ENCODE results near the gene OR1K1. TPM values are rescaled to one million over a fixed set of nuclear protein-coding genes. Genes with fewer than 3 reads are reported as not detected.

OR1K1 gene
- total and polyA plus RNA-seq, 2 donors (not counting 3 experiments of a cell fraction or from before 2014, with no cell fraction given): not detected

- peak overlapping the region; percentile 82 for H3K4me2 ChIP-seq (ENCODE audit: insufficient read depth, low read length)
- H2AFZ ChIP-seq (ENCODE audit: low read depth, low read length): no peak overlapping the region
- H3K9me3 ChIP-seq (replicated peaks; ENCODE audit: control insufficient read depth, insufficient read depth, low read length): no peaks in the 10 kb centered on the region
- H3K36me3 ChIP-seq (ENCODE audit: control insufficient read depth in 2 of 2, extremely low read depth in 1 of 2, insufficient read depth in 2 of 2, low read length in 2 of 2): no peaks in the 10 kb centered on the region
- ChIA-PET CTCF (interaction anchor here (1.5 to 2.1 kb wide), 4 partner anchors 13 to 717 kb away, joined by 3 to 8 read pairs (median 4); partner anchors contain the start of gene PDCL), POLR2A (interaction anchor here (0.7 to 2.7 kb wide), 2 partner anchors 13 to 118 kb away, joined by 3 to 8 read pairs; partner anchors contain the start of gene PDCL)
- H3K27me3 ChIP-seq (ENCODE audit: control insufficient read depth in 2 of 2, insufficient read depth in 2 of 2, low read length in 2 of 2): no peaks in the 10 kb centered on the region
- H3K4me1 ChIP-seq (ENCODE audit: control insufficient read depth, extremely low read depth, insufficient read depth, low read length): peaks cover 55% of the 10 kb centered on the region
- H3K9ac ChIP-seq (replicated peaks; ENCODE audit: extremely low read depth, insufficient read depth, low read length): peak overlapping the region; percentile 57
- peak overlapping the region in 2 of 3 experiments; percentile 21 to 39 for H3K4me3 ChIP-seq (replicated peaks in 1 of 3; ENCODE audit: insufficient read depth in 1 of 3, low read depth in 1 of 3, low read length in 3 of 3)
- FAIRE-seq (peak; percentile 66), DNase-seq (ENCODE audit: low read depth, low spot score) (peak; percentile 90)
- H3K79me2 ChIP-seq (ENCODE audit: control insufficient read depth, insufficient read depth, low read length): peaks cover 5% of the 10 kb centered on the region
- TF ChIP-seq JUN (IDR thresholded peaks at IDR 0.05; ENCODE audit: borderline replicate concordance, insufficient read depth, insufficient read length, low read depth) (peak; percentile 22), FOS (IDR thresholded peaks at IDR 0.05; ENCODE audit: borderline replicate concordance, insufficient read depth, low read length) (no peak)
- peak overlapping the region; percentile 97 for H3K27ac ChIP-seq (ENCODE audit: insufficient read depth, low read depth, low read length)
- TSS peak; percentile 47 for BruUV-seq (replicated peaks)
- no peaks in the 10 kb centered on the region for H4K20me1 ChIP-seq (replicated peaks; ENCODE audit: control insufficient read depth, extremely low read depth, insufficient read depth, low read length)
- intact Hi-C loops (cut with micrococcal nuclease) (loop anchor here (5.0 kb wide), 1 partner anchor 553 kb away; the partner anchor contains the start of genes MRRF and RBM18), dilution Hi-C loops (cut with MboI; ENCODE audit: extremely low pct_ligation_motif_present, low sequenced_read_pairs) (no loop called here)
- no peaks in the 10 kb centered on the region for H3K9me1 ChIP-seq (replicated peaks; ENCODE audit: control insufficient read depth, extremely low read depth, insufficient read depth, low read length)
Observed at GRCh38 chr9:122815544-122815943, 15.6 kb downstream of the OR1K1 start.

GRCh38 chr9:122816163-122816867 is 16.4 kb downstream of the OR1K1 start:
- intact Hi-C loops (cut with micrococcal nuclease) (loop anchor here (2.0 to 5.0 kb wide), 2 partner anchors 510 to 554 kb away; partner anchors contain the start of genes MRRF and RBM18), dilution Hi-C loops (cut with MboI; ENCODE audit: extremely low pct_ligation_motif_present, low sequenced_read_pairs) (no loop called here)
- BruUV-seq (replicated peaks): TSS peak; percentile 61
- peaks cover 5% of the 10 kb centered on the region for H3K79me2 ChIP-seq (ENCODE audit: control insufficient read depth, insufficient read depth, low read length)
- peak overlapping the region; percentile 97 for H3K27ac ChIP-seq (ENCODE audit: insufficient read depth, low read depth, low read length)
- TF ChIP-seq POLR2A (IDR thresholded peaks at IDR 0.05; ENCODE audit: low read depth, low read length) (peak; percentile 75), EZH2 (IDR thresholded peaks at IDR 0.05; ENCODE audit: borderline replicate concordance, low read depth, low read length, severe bottlenecking) (no peak), MYC (IDR thresholded peaks at IDR 0.05; ENCODE audit: low read depth, low read length) (peak; percentile 52), GATA2 (IDR thresholded peaks at IDR 0.05; ENCODE audit: insufficient read depth, insufficient read length, low read depth, low read length) (peak; percentile 99), POLR2AphosphoS5 (IDR thresholded peaks at IDR 0.05; ENCODE audit: insufficient read depth, low read depth, low read length) (peak; percentile 96), MAX (IDR thresholded peaks at IDR 0.05; ENCODE audit: insufficient read depth, insufficient read length) (no peak), FOS (IDR thresholded peaks at IDR 0.05; ENCODE audit: borderline replicate concordance, insufficient read depth, low read length) (peak; percentile 53)
- H3K27me3 ChIP-seq (ENCODE audit: control insufficient read depth in 2 of 2, insufficient read depth in 2 of 2, low read length in 2 of 2): no peaks in the 10 kb centered on the region
- H3K9ac ChIP-seq (replicated peaks; ENCODE audit: extremely low read depth, insufficient read depth, low read length): peak overlapping the region; percentile 84
- no peaks in the 10 kb centered on the region for H4K20me1 ChIP-seq (replicated peaks; ENCODE audit: control insufficient read depth, extremely low read depth, insufficient read depth, low read length)
- no peak overlapping the region for H2AFZ ChIP-seq (ENCODE audit: low read depth, low read length)
- CTCF ChIA-PET: interaction anchor here (0.8 to 2.1 kb wide), 5 partner anchors 12 to 718 kb away, joined by 3 to 8 read pairs (median 4); partner anchors contain the start of gene PDCL
- FAIRE-seq: peak; percentile 94
- no peaks in the 10 kb centered on the region for H3K9me3 ChIP-seq (replicated peaks; ENCODE audit: control insufficient read depth, insufficient read depth, low read length)
- H3K36me3 ChIP-seq (ENCODE audit: control insufficient read depth in 2 of 2, extremely low read depth in 1 of 2, insufficient read depth in 2 of 2, low read length in 2 of 2): no peaks in the 10 kb centered on the region
- H3K9me1 ChIP-seq (replicated peaks; ENCODE audit: control insufficient read depth, extremely low read depth, insufficient read depth, low read length): no peaks in the 10 kb centered on the region
- H3K4me2 ChIP-seq (ENCODE audit: insufficient read depth, low read length): peak overlapping the region; percentile 82
- DNase-seq (ENCODE audit: low read depth, low spot score): peak; percentile 98
- peaks cover 61% of the 10 kb centered on the region for H3K4me1 ChIP-seq (ENCODE audit: control insufficient read depth, extremely low read depth, insufficient read depth, low read length)
- POLR2A ChIA-PET: interaction anchor here (0.7 to 2.7 kb wide), 2 partner anchors 12 to 471 kb away, joined by 7 to 8 read pairs; partner anchors contain the start of gene PDCL
- H3K4me3 ChIP-seq (replicated peaks in 1 of 3; ENCODE audit: insufficient read depth in 1 of 3, low read depth in 1 of 3, low read length in 3 of 3): peak overlapping the region in 2 of 3 experiments; percentile 21 to 39

All from endothelial cell of umbilical vein (primary cell).